ENCODE data around the gene SLCO2A1. TPM values are rescaled to one million over a fixed set of nuclear protein-coding genes. Genes with fewer than 3 reads are reported as not detected.

SLCO2A1 gene
- total and polyA plus RNA-seq, 2 donors (not counting 1 experiment from before 2014, with no cell fraction given), result under 0.01 to 0.12 TPM

- Histone ChIP-seq H3K36me3 (ENCODE audit: control insufficient read depth, insufficient read depth, low read length) (no peaks in the 10 kb centered on the region), H4K20me1 (ENCODE audit: control insufficient read depth, extremely low read depth, insufficient read depth, low read length) (no peaks in the 10 kb centered on the region), H3K9ac (ENCODE audit: insufficient read depth, low read length) (no peak overlapping the region), H3K4me3 (replicated peaks in 1 of 4; ENCODE audit: control extremely low read depth in 1 of 4, insufficient read depth in 1 of 4, low read depth in 3 of 4, low read length in 4 of 4) (no peak overlapping the region), H3K4me2 (ENCODE audit: extremely low read depth, insufficient read depth, low read length) (no peak overlapping the region), H3K79me2 (ENCODE audit: control insufficient read depth, insufficient read depth, low read length) (no peaks in the 10 kb centered on the region), H2AFZ (ENCODE audit: low read length) (no peak overlapping the region), H3K4me1 (ENCODE audit: control insufficient read depth, extremely low read depth, insufficient read depth, low read length) (peaks cover 24% of the 10 kb centered on the region), H3K9me3 (ENCODE audit: control insufficient read depth, insufficient read depth, low read depth, low read length) (no peaks in the 10 kb centered on the region), H3K27ac (ENCODE audit: insufficient read depth, low read length) (no peak overlapping the region), H3K27me3 (ENCODE audit: control insufficient read depth, insufficient read depth, low read length) (peaks cover 3% of the 10 kb centered on the region)
- no peak for DNase-seq (ENCODE audit: low read depth in 2 of 2)
- TF ChIP-seq CTCF (conservative IDR thresholded peaks at IDR 0.05 in 1 of 2, IDR thresholded peaks at IDR 0.05 in 1 of 2; ENCODE audit: low read depth in 1 of 2, low read length in 2 of 2), result no peak
- TF ChIP-seq EZH2 (IDR thresholded peaks at IDR 0.05; ENCODE audit: low read length, missing control alignments), result no peak
Measured at GRCh38 chr3:133940536-133940935, 89.2 kb downstream of the SLCO2A1 start.

GRCh38 chr3:133939463-133939835 lies 90.3 kb downstream of the SLCO2A1 start:
- no peak overlapping the region for H3K27ac ChIP-seq (ENCODE audit: insufficient read depth, low read length)
- H4K20me1 ChIP-seq (ENCODE audit: control insufficient read depth, extremely low read depth, insufficient read depth, low read length), result no peaks in the 10 kb centered on the region
- no peaks in the 10 kb centered on the region for H3K36me3 ChIP-seq (ENCODE audit: control insufficient read depth, insufficient read depth, low read length)
- H3K4me3 ChIP-seq (replicated peaks in 1 of 4; ENCODE audit: control extremely low read depth in 1 of 4, insufficient read depth in 1 of 4, low read depth in 3 of 4, low read length in 4 of 4), result no peak overlapping the region
- peaks cover 3% of the 10 kb centered on the region for H3K27me3 ChIP-seq (ENCODE audit: control insufficient read depth, insufficient read depth, low read length)
- peaks cover 15% of the 10 kb centered on the region for H3K4me1 ChIP-seq (ENCODE audit: control insufficient read depth, extremely low read depth, insufficient read depth, low read length)
- H3K9ac ChIP-seq (ENCODE audit: insufficient read depth, low read length), result no peak overlapping the region
- no peaks in the 10 kb centered on the region for H3K79me2 ChIP-seq (ENCODE audit: control insufficient read depth, insufficient read depth, low read length)
- TF ChIP-seq EZH2 (IDR thresholded peaks at IDR 0.05; ENCODE audit: low read length, missing control alignments) (no peak), CTCF (conservative IDR thresholded peaks at IDR 0.05 in 1 of 2, IDR thresholded peaks at IDR 0.05 in 1 of 2; ENCODE audit: low read depth in 1 of 2, low read length in 2 of 2) (no peak)
- DNase-seq (ENCODE audit: low read depth in 2 of 2), result no peak
- no peaks in the 10 kb centered on the region for H3K9me3 ChIP-seq (ENCODE audit: control insufficient read depth, insufficient read depth, low read depth, low read length)
- no peak overlapping the region for H2AFZ ChIP-seq (ENCODE audit: low read length)
- no peak overlapping the region for H3K4me2 ChIP-seq (ENCODE audit: extremely low read depth, insufficient read depth, low read length)

GRCh38 chr3:133938770-133939462 lies 90.8 kb downstream of the SLCO2A1 start:
- Histone ChIP-seq H4K20me1 (ENCODE audit: control insufficient read depth, extremely low read depth, insufficient read depth, low read length) (no peaks in the 10 kb centered on the region), H3K79me2 (ENCODE audit: control insufficient read depth, insufficient read depth, low read length) (no peaks in the 10 kb centered on the region), H3K27ac (ENCODE audit: insufficient read depth, low read length) (no peak overlapping the region), H2AFZ (ENCODE audit: low read length) (no peak overlapping the region), H3K4me3 (replicated peaks in 1 of 4; ENCODE audit: control extremely low read depth in 1 of 4, insufficient read depth in 1 of 4, low read depth in 3 of 4, low read length in 4 of 4) (no peak overlapping the region), H3K4me2 (ENCODE audit: extremely low read depth, insufficient read depth, low read length) (no peak overlapping the region), H3K9me3 (ENCODE audit: control insufficient read depth, insufficient read depth, low read depth, low read length) (no peaks in the 10 kb centered on the region), H3K27me3 (ENCODE audit: control insufficient read depth, insufficient read depth, low read length) (peaks cover 3% of the 10 kb centered on the region), H3K9ac (ENCODE audit: insufficient read depth, low read length) (no peak overlapping the region), H3K36me3 (ENCODE audit: control insufficient read depth, insufficient read depth, low read length) (no peaks in the 10 kb centered on the region), H3K4me1 (ENCODE audit: control insufficient read depth, extremely low read depth, insufficient read depth, low read length) (peaks cover 10% of the 10 kb centered on the region)
- peak in 1 of 2 donors; percentile 45 for TF ChIP-seq CTCF (conservative IDR thresholded peaks at IDR 0.05 in 1 of 2, IDR thresholded peaks at IDR 0.05 in 1 of 2; ENCODE audit: low read depth in 1 of 2, low read length in 2 of 2)
- TF ChIP-seq EZH2 (IDR thresholded peaks at IDR 0.05; ENCODE audit: low read length, missing control alignments), result no peak
- peak; percentile 19 to 60 for DNase-seq (ENCODE audit: low read depth in 2 of 2)

All from fibroblast of lung (primary cell).